ENCODE results near the gene ZCCHC7. TPM values are rescaled to one million over a fixed set of nuclear protein-coding genes. Genes with fewer than 3 reads are reported as not detected.
"Not testable (repeated sequence)": the region's sequence is repeated elsewhere in the genome, so short reads cannot be mapped to it uniquely, and the experiment has no call there.

ZCCHC7 gene
- total and polyA plus RNA-seq, 9 of the 15 experiments (the other 6 are each of a cell fraction or from before 2014, with no cell fraction given) = 34.1 to 68.9 (median 48.8) TPM

GRCh38 chr9:37080165-37080628, 40.2 kb upstream of the ZCCHC7 start:
- BruUV-seq (replicated peaks) = TSS peak; percentile 56
- H3K4me2 ChIP-seq (ENCODE audit: insufficient read depth, low read length) = peak overlapping the region; percentile 81
- intact Hi-C loops (cut with micrococcal nuclease); FAIRE-seq; H3K27me3 ChIP-seq (ENCODE audit: control insufficient read depth in 2 of 2, insufficient read depth in 2 of 2, low read length in 2 of 2); H3K4me1 ChIP-seq (replicated peaks in 1 of 2; ENCODE audit: control insufficient read depth in 2 of 2, insufficient read depth in 2 of 2, low read length in 2 of 2); CTCF ChIA-PET (ENCODE audit: low intra/inter-chr PET ratio); H3K9me1 ChIP-seq (ENCODE audit: control insufficient read depth, insufficient read depth, low read length); H3K36me3 ChIP-seq (ENCODE audit: control insufficient read depth, insufficient read depth, low read length); in situ Hi-C loops (cut with MboI); H3K9me3 ChIP-seq (replicated peaks; ENCODE audit: control insufficient read depth, insufficient read depth, low read depth, low read length); H4K20me1 ChIP-seq (replicated peaks; ENCODE audit: control insufficient read depth, insufficient read depth, low read length): not testable (repeated sequence)
- H2AFZ ChIP-seq (ENCODE audit: low read depth, low read length) = peak overlapping the region; percentile 96
- peak overlapping the region; percentile 82 to 92 for H3K9ac ChIP-seq (ENCODE audit: insufficient read depth in 1 of 2, low read depth in 2 of 2, low read length in 2 of 2)
- peak in 1 of 4 experiments; percentile 27 for DNase-seq (ENCODE audit: extremely low read depth in 1 of 4, low spot score in 3 of 4)
- peak; percentile 16 for TF ChIP-seq POLR2A (conservative IDR thresholded peaks at IDR 0.05)
- TF ChIP-seq ZBTB7A (IDR thresholded peaks at IDR 0.05; ENCODE audit: borderline replicate concordance, control insufficient read depth, low read depth, low read length) = 0 out of 2 replicates have a peak, but pooled peaks have one; percentile 46
- peak; percentile 61 for TF ChIP-seq RBFOX2 (IDR thresholded peaks at IDR 0.05; ENCODE audit: low read depth, low read length)
- TF ChIP-seq E2F6 (IDR thresholded peaks at IDR 0.05; ENCODE audit: borderline replicate concordance in 1 of 2, extremely low read depth in 1 of 2, insufficient read depth in 1 of 2, insufficient read length in 1 of 2, low read depth in 1 of 2, low read length in 1 of 2, poor library complexity in 1 of 2, severe bottlenecking in 1 of 2) = peak in 1 of 2 experiments; percentile 36
- peak; percentile 2 for TF ChIP-seq TAF1 (IDR thresholded peaks at IDR 0.05; ENCODE audit: control insufficient read depth, extremely low read depth, insufficient read depth, low read length, severe bottlenecking)
- peak; percentile 59 for TF ChIP-seq POLR2G (IDR thresholded peaks at IDR 0.05; ENCODE audit: low read depth, low read length)
- 0 out of 4 replicates have a peak, but pooled peaks of 1 of the 2 experiments have one; percentile 60 for TF ChIP-seq SIN3A (IDR thresholded peaks at IDR 0.05; ENCODE audit: borderline replicate concordance in 2 of 2, control insufficient read depth in 1 of 2, low read depth in 2 of 2, low read length in 2 of 2)
- peaks cover 46% of the 10 kb centered on the region for H3K79me2 ChIP-seq (ENCODE audit: control insufficient read depth, insufficient read depth, low read length)
- under 1% methylated on average over 23 of the region's 32 CpGs for WGBS (ENCODE audit: insufficient coverage, low coverage, missing lambda C conversion rate)
- H3K4me3 ChIP-seq = peak overlapping the region; percentile 94
- POLR2A ChIA-PET = interaction anchor here (0.7 to 1.8 kb wide), 3 partner anchors 12 to 293 kb away, joined by 3 to 6 read pairs (median 5); partner anchors contain the start of gene ZCCHC7
- peak; percentile 79 for ATAC-seq
- peak overlapping the region; percentile 75 for H3K27ac ChIP-seq (ENCODE audit: extremely low read depth, low read depth, low read length)

GRCh38 chr9:37081507-37081906, 38.9 kb upstream of the ZCCHC7 start:
- 94% methylated on average over 9 of the region's 20 CpGs for WGBS (ENCODE audit: insufficient coverage, low coverage, missing lambda C conversion rate)
- H2AFZ ChIP-seq (ENCODE audit: low read depth, low read length); H3K4me1 ChIP-seq (replicated peaks in 1 of 2; ENCODE audit: control insufficient read depth in 2 of 2, insufficient read depth in 2 of 2, low read length in 2 of 2); H3K27me3 ChIP-seq (ENCODE audit: control insufficient read depth in 2 of 2, insufficient read depth in 2 of 2, low read length in 2 of 2); H3K9me3 ChIP-seq (replicated peaks; ENCODE audit: control insufficient read depth, insufficient read depth, low read depth, low read length); H3K36me3 ChIP-seq (ENCODE audit: control insufficient read depth, insufficient read depth, low read length); H3K9ac ChIP-seq (ENCODE audit: insufficient read depth in 1 of 2, low read depth in 2 of 2, low read length in 2 of 2); ATAC-seq; DNase-seq (ENCODE audit: extremely low read depth in 1 of 4, low spot score in 3 of 4); H3K4me3 ChIP-seq; intact Hi-C loops (cut with micrococcal nuclease); in situ Hi-C loops (cut with MboI); H3K9me1 ChIP-seq (ENCODE audit: control insufficient read depth, insufficient read depth, low read length); H3K4me2 ChIP-seq (ENCODE audit: insufficient read depth, low read length); H4K20me1 ChIP-seq (replicated peaks; ENCODE audit: control insufficient read depth, insufficient read depth, low read length); BruUV-seq (replicated peaks); FAIRE-seq; H3K27ac ChIP-seq (ENCODE audit: extremely low read depth, low read depth, low read length): not testable (repeated sequence)
- POLR2A ChIA-PET = interaction anchor here (1.0 to 1.8 kb wide), 2 partner anchors 39 to 40 kb away, joined by 3 to 5 read pairs; partner anchors contain the start of gene ZCCHC7
- CTCF ChIA-PET (ENCODE audit: low intra/inter-chr PET ratio) = interaction anchor here (0.8 kb wide), 1 partner anchor 39 kb away, joined by 4 read pairs; the partner anchor contains the start of gene ZCCHC7
- peaks cover 49% of the 10 kb centered on the region for H3K79me2 ChIP-seq (ENCODE audit: control insufficient read depth, insufficient read depth, low read length)
